GM23338 (cell line): Measurements from ENCODE around the gene RNLS. TPM values are rescaled to one million over a fixed set of nuclear protein-coding genes. Genes with fewer than 3 reads are reported as not detected.

Source experiments
- ATAC-seq: fragments of 200-7000 bp; cut with Tn5 transposase; 3 replicates; pipeline ENCODE4 v1.9.1; 2020
- DNase-seq: peaks from one replicate; pipeline ENCODE4 v3.0.0-alpha.2; 2015; ENCODE audit warnings: low spot score
- H2AFZ ChIP-seq: fragments of 200-600 bp; sonication (generic); 2 replicates; pipeline ENCODE4 v1.8.0; 2016; ENCODE audit warnings: antibody characterized with exemption, mild to moderate bottlenecking, moderate library complexity
- H3F3A ChIP-seq: fragments of 200-600 bp; sonication (generic); replicated peaks from 2 replicates; pipeline ENCODE4 v1.8.0; 2017; ENCODE audit warnings: antibody characterized with exemption, mixed run types, low read depth
- H3K27ac ChIP-seq: fragments of 200-600 bp; sonication (generic); 2 replicates; pipeline ENCODE4 v1.6.1; 2016; ENCODE audit warnings: low read depth
- H3K27me3 ChIP-seq: fragments of 200-600 bp; sonication (generic); 2 replicates; pipeline ENCODE4 v1.8.0; 2016; ENCODE audit warnings: mild to moderate bottlenecking, mixed run types, moderate library complexity; ENCODE audit not compliant: insufficient read depth
- H3K36me3 ChIP-seq: fragments of 200-600 bp; sonication (generic); 2 replicates; pipeline ENCODE4 v1.8.0; 2016; ENCODE audit warnings: mild to moderate bottlenecking; ENCODE audit not compliant: insufficient read depth
- H3K4me1 ChIP-seq: fragments of 200-600 bp; sonication (generic); 2 replicates; pipeline ENCODE4 v1.8.0; 2016; ENCODE audit warnings: mild to moderate bottlenecking, moderate library complexity; ENCODE audit not compliant: insufficient read depth
- H3K4me2 ChIP-seq: fragments of 200-600 bp; sonication (generic); 2 replicates; pipeline ENCODE4 v1.7.1; 2017; ENCODE audit warnings: mixed run types
- H3K4me3 ChIP-seq: fragments of 200-600 bp; sonication (generic); 2 replicates; pipeline ENCODE4 v1.6.1; 2016; ENCODE audit warnings: mixed run types
- H3K79me2 ChIP-seq: fragments of 200-600 bp; sonication (generic); replicated peaks from 2 replicates; pipeline ENCODE4 v1.8.0; 2017; ENCODE audit warnings: mild to moderate bottlenecking; ENCODE audit not compliant: insufficient read depth
- H3K9me2 ChIP-seq: fragments of 200-600 bp; sonication (generic); 2 replicates; pipeline ENCODE4 v1.8.0; 2017; ENCODE audit not compliant: insufficient read depth
- H4K20me1 ChIP-seq: fragments of 200-600 bp; sonication (generic); replicated peaks from 2 replicates; pipeline ENCODE4 v1.8.0; 2017; ENCODE audit warnings: mild to moderate bottlenecking; ENCODE audit not compliant: insufficient read depth
- H3K27ac Mint-ChIP-seq: 2 replicates; pipeline ENCODE4 v1.8.0; 2020; ENCODE audit warnings: inconsistent platforms, mild to moderate bottlenecking, moderate library complexity, mixed read lengths
- H3K27me3 Mint-ChIP-seq: 3 replicates; pipeline ENCODE4 v1.8.0; 2022; ENCODE audit warnings: low read depth, mild to moderate bottlenecking, moderate library complexity, mixed read lengths, inconsistent platforms; ENCODE audit not compliant: insufficient read depth, poor library complexity
- H3K36me3 Mint-ChIP-seq: 3 replicates; pipeline ENCODE4 v1.8.0; 2021; ENCODE audit warnings: low read depth, mild to moderate bottlenecking, inconsistent platforms, moderate library complexity, mixed read lengths
- H3K4me1 Mint-ChIP-seq: 3 replicates; pipeline ENCODE4 v1.8.0; 2020; ENCODE audit warnings: mild to moderate bottlenecking, inconsistent platforms, mixed read lengths
- H3K4me3 Mint-ChIP-seq: 3 replicates; pipeline ENCODE4 v1.8.0; 2021; ENCODE audit warnings: moderate library complexity, mild to moderate bottlenecking, inconsistent platforms, mixed read lengths
- H3K9me3 Mint-ChIP-seq: 3 replicates; pipeline ENCODE4 v1.8.0; 2020; ENCODE audit warnings: moderate library complexity, mild to moderate bottlenecking, inconsistent platforms, mixed read lengths
- CREB1 ChIP-seq: fragments of 250-450 bp; sonication (Bioruptor Pico); IDR thresholded peaks from 2 replicates; pipeline ENCODE4 v1.5.0; 2020; ENCODE audit warnings: low read depth, mild to moderate bottlenecking, moderate library complexity
- EZH2 ChIP-seq: fragments of 200-600 bp; sonication (generic); IDR thresholded peaks from one replicate; pipeline ENCODE4 v1.8.0; 2017; ENCODE audit warnings: antibody characterized with exemption, mild to moderate bottlenecking, low read depth; ENCODE audit not compliant: unreplicated experiment
- JUNB ChIP-seq: IDR thresholded peaks from one replicate; pipeline ENCODE4 v1.6.1; 2016; ENCODE audit warnings: antibody characterized with exemption; ENCODE audit not compliant: unreplicated experiment
- NANOG ChIP-seq: IDR thresholded peaks from 2 replicates; pipeline ENCODE4 v1.6.1; 2016; ENCODE audit warnings: antibody characterized with exemption, borderline replicate concordance
- POLR2AphosphoS5 ChIP-seq: IDR thresholded peaks from 2 replicates; pipeline ENCODE4 v1.6.1; 2016; ENCODE audit warnings: antibody characterized with exemption, low read depth
- STAT1 ChIP-seq: IDR thresholded peaks from one replicate; pipeline ENCODE4 v1.6.1; 2016; ENCODE audit warnings: antibody characterized with exemption; ENCODE audit not compliant: unreplicated experiment
- ZNF114 ChIP-seq: fragments of 250-450 bp; sonication (Bioruptor Pico); IDR thresholded peaks from 2 replicates; pipeline ENCODE4 v1.5.0; 2020; ENCODE audit warnings: mild to moderate bottlenecking, moderate library complexity
- ZNF331 ChIP-seq: fragments of 250-450 bp; sonication (Bioruptor Pico); IDR thresholded peaks from 2 replicates; pipeline ENCODE4 v1.5.0; 2020; ENCODE audit warnings: low read depth, mild to moderate bottlenecking, moderate library complexity
- polyA plus RNA-seq: library from polyadenylated mRNA; unstranded; fragments of >200 nt; fragmentation: Nextera tagmentation; extraction: Ambion mirVana; gene quantifications from 2 replicates; pipeline ENCODE4 v1.2.1, GENCODE V29; 2016
- total RNA-seq: library from RNA; depleted of rRNA; stranded (reverse); fragments of >200 nt; shearing (Covaris generic); gene quantifications from 2 replicates; pipeline ENCODE4 v1.2.3, GENCODE V29; 2014
- TF ChIP-seq, protein P1 (sequence below), 2 experiments: fragments of 200-600 bp in 1 of 2; sonication (generic) in 1 of 2; conservative IDR thresholded peaks; 2 replicates each; pipeline versions ENCODE4 v1.5.1 to v1.6.1; 2016 to 2017; ENCODE audit warnings: antibody characterized with exemption in 2 of 2, low read depth in 2 of 2, mild to moderate bottlenecking in 2 of 2, moderate library complexity in 1 of 2
- TF ChIP-seq, protein P2 (sequence below): IDR thresholded peaks from 2 replicates; pipeline ENCODE4 v1.6.1; 2016; ENCODE audit warnings: antibody characterized with exemption
- TF ChIP-seq, protein P3 (sequence below): fragments of 250-450 bp; sonication (Bioruptor Pico); IDR thresholded peaks from 2 replicates; pipeline ENCODE4 v1.5.0; 2020; ENCODE audit warnings: mild to moderate bottlenecking, moderate library complexity

Gene RNLS
- total and polyA plus RNA-seq, 2 experiments from 2014 or later: 8.8 to 15.2 TPM

DNA sequence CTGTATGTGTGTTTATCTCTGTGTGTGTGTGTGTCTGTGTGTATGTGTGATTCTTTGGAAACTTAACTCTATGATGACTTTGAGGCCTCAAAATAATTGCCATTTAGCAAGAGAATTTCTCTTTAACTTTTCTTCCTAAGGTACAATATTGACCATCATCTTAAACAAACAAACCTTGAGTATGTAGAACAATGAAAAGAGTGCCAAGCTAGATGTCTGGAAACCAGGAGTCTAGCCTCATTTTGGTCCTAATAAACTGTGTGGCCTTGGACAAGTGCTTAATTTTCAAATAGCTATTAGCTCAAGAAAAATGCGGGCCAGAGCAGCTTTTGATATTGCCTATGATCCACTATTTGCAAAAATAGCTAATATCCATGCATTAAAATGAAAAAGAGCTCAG is 119.3 kb downstream of the RNLS start:
- peaks cover 10% of the 10 kb centered on the region; the same call in 2 of the 3 replicates for H3K4me1 Mint-ChIP-seq
- no peak for TF ChIP-seq POLR2AphosphoS5
- TF ChIP-seq STAT1: no peak
- TF ChIP-seq JUNB: no peak
- TF ChIP-seq, protein P1, sequence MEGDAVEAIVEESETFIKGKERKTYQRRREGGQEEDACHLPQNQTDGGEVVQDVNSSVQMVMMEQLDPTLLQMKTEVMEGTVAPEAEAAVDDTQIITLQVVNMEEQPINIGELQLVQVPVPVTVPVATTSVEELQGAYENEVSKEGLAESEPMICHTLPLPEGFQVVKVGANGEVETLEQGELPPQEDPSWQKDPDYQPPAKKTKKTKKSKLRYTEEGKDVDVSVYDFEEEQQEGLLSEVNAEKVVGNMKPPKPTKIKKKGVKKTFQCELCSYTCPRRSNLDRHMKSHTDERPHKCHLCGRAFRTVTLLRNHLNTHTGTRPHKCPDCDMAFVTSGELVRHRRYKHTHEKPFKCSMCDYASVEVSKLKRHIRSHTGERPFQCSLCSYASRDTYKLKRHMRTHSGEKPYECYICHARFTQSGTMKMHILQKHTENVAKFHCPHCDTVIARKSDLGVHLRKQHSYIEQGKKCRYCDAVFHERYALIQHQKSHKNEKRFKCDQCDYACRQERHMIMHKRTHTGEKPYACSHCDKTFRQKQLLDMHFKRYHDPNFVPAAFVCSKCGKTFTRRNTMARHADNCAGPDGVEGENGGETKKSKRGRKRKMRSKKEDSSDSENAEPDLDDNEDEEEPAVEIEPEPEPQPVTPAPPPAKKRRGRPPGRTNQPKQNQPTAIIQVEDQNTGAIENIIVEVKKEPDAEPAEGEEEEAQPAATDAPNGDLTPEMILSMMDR (conservative IDR thresholded peaks at IDR 0.05; ENCODE audit: low read depth in 2 of 2): no peak
- no peak for TF ChIP-seq ZNF114
- no peak for ATAC-seq

DNA sequence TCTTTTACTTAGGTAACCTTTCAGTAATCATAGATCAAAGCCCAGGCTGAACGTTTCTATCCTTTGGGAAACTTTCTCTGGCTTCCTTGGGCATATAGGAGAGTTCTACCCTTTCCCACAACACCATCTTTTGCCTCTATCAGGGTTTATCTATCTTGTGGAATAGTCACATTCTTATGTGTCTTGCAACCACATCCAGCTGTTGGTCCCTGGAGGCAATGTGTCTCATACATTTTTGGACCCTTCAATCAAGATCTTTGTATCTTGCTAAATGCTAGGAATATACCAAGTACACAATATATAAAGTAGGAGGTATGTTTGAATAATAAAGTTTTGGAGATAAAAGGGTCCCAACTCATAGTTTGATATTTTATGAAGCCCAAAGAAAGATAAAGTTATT is 121.7 kb downstream of the RNLS start:
- no peaks in the 10 kb centered on the region for H3F3A ChIP-seq
- no peak overlapping the region for H3K27ac Mint-ChIP-seq
- H3K27me3 Mint-ChIP-seq: no peaks in the 10 kb centered on the region
- no peak for ATAC-seq
- H3K36me3 Mint-ChIP-seq: no peaks in the 10 kb centered on the region
- no peaks in the 10 kb centered on the region for H3K36me3 ChIP-seq
- H3K4me3 ChIP-seq: no peak overlapping the region
- H4K20me1 ChIP-seq: no peaks in the 10 kb centered on the region
- H3K27me3 ChIP-seq: no peaks in the 10 kb centered on the region
- no peak overlapping the region for H3K27ac ChIP-seq
- no peak overlapping the region for H3K4me3 Mint-ChIP-seq
- H2AFZ ChIP-seq: no peak overlapping the region
- no peaks in the 10 kb centered on the region for H3K4me1 ChIP-seq
- DNase-seq: no peak
- H3K79me2 ChIP-seq: no peaks in the 10 kb centered on the region
- no peaks in the 10 kb centered on the region for H3K9me2 ChIP-seq
- H3K9me3 Mint-ChIP-seq: no peaks in the 10 kb centered on the region
- no peak overlapping the region for H3K4me2 ChIP-seq
- H3K4me1 Mint-ChIP-seq: no peaks in the 10 kb centered on the region
- TF ChIP-seq, protein P2, sequence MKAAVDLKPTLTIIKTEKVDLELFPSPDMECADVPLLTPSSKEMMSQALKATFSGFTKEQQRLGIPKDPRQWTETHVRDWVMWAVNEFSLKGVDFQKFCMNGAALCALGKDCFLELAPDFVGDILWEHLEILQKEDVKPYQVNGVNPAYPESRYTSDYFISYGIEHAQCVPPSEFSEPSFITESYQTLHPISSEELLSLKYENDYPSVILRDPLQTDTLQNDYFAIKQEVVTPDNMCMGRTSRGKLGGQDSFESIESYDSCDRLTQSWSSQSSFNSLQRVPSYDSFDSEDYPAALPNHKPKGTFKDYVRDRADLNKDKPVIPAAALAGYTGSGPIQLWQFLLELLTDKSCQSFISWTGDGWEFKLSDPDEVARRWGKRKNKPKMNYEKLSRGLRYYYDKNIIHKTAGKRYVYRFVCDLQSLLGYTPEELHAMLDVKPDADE: no peak
- TF ChIP-seq, protein P3, sequence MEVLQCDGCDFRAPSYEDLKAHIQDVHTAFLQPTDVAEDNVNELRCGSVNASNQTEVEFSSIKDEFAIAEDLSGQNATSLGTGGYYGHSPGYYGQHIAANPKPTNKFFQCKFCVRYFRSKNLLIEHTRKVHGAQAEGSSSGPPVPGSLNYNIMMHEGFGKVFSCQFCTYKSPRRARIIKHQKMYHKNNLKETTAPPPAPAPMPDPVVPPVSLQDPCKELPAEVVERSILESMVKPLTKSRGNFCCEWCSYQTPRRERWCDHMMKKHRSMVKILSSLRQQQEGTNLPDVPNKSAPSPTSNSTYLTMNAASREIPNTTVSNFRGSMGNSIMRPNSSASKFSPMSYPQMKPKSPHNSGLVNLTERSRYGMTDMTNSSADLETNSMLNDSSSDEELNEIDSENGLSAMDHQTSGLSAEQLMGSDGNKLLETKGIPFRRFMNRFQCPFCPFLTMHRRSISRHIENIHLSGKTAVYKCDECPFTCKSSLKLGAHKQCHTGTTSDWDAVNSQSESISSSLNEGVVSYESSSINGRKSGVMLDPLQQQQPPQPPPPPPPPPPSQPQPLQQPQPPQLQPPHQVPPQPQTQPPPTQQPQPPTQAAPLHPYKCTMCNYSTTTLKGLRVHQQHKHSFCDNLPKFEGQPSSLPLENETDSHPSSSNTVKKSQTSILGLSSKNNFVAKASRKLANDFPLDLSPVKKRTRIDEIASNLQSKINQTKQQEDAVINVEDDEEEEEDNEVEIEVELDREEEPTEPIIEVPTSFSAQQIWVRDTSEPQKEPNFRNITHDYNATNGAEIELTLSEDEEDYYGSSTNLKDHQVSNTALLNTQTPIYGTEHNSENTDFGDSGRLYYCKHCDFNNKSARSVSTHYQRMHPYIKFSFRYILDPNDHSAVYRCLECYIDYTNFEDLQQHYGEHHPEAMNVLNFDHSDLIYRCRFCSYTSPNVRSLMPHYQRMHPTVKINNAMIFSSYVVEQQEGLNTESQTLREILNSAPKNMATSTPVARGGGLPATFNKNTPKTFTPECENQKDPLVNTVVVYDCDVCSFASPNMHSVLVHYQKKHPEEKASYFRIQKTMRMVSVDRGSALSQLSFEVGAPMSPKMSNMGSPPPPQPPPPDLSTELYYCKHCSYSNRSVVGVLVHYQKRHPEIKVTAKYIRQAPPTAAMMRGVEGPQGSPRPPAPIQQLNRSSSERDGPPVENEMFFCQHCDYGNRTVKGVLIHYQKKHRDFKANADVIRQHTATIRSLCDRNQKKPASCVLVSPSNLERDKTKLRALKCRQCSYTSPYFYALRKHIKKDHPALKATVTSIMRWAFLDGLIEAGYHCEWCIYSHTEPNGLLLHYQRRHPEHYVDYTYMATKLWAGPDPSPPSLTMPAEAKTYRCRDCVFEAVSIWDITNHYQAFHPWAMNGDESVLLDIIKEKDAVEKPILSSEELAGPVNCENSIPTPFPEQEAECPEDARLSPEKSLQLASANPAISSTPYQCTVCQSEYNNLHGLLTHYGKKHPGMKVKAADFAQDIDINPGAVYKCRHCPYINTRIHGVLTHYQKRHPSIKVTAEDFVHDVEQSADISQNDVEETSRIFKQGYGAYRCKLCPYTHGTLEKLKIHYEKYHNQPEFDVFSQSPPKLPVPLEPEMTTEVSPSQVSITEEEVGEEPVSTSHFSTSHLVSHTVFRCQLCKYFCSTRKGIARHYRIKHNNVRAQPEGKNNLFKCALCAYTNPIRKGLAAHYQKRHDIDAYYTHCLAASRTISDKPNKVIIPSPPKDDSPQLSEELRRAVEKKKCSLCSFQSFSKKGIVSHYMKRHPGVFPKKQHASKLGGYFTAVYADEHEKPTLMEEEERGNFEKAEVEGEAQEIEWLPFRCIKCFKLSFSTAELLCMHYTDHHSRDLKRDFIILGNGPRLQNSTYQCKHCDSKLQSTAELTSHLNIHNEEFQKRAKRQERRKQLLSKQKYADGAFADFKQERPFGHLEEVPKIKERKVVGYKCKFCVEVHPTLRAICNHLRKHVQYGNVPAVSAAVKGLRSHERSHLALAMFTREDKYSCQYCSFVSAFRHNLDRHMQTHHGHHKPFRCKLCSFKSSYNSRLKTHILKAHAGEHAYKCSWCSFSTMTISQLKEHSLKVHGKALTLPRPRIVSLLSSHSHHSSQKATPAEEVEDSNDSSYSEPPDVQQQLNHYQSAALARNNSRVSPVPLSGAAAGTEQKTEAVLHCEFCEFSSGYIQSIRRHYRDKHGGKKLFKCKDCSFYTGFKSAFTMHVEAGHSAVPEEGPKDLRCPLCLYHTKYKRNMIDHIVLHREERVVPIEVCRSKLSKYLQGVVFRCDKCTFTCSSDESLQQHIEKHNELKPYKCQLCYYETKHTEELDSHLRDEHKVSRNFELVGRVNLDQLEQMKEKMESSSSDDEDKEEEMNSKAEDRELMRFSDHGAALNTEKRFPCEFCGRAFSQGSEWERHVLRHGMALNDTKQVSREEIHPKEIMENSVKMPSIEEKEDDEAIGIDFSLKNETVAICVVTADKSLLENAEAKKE: no peak
- TF ChIP-seq CREB1 (CRISPR knock-in tag) (no peak), STAT1 (no peak), NANOG (no peak), ZNF331 (CRISPR knock-in tag) (no peak), EZH2 (no peak), JUNB (no peak)
- TF ChIP-seq, protein P1 (conservative IDR thresholded peaks at IDR 0.05; ENCODE audit: low read depth in 2 of 2): no peak

More for the DNA sequence above, 119.3 kb downstream of the RNLS start:
- Histone ChIP-seq H3K27me3 (no peaks in the 10 kb centered on the region), H3K36me3 (no peaks in the 10 kb centered on the region), H3K4me2 (no peak overlapping the region), H2AFZ (no peak overlapping the region), H3F3A (no peaks in the 10 kb centered on the region), H3K4me3 (no peak overlapping the region), H3K9me2 (no peaks in the 10 kb centered on the region), H3K79me2 (no peaks in the 10 kb centered on the region), H3K27ac (no peak overlapping the region), H3K4me1 (no peaks in the 10 kb centered on the region), H4K20me1 (no peaks in the 10 kb centered on the region)
- DNase-seq: no peak
- Mint-ChIP-seq H3K9me3 (no peaks in the 10 kb centered on the region), H3K4me3 (no peak overlapping the region), H3K27me3 (no peaks in the 10 kb centered on the region), H3K27ac (no peak overlapping the region), H3K36me3 (no peaks in the 10 kb centered on the region)
